H9 (cell line): ENCODE results near the gene MERTK. TPM values are rescaled to one million over a fixed set of nuclear protein-coding genes. Genes with fewer than 3 reads are reported as not detected.
A peak's percentile ranks its signal among the peaks of the same experiment; 100 is the strongest.

Experiments used
- DNase-seq: peaks from one replicate; pipeline ENCODE4 v3.0.0-alpha.2; 2017
- H2AFZ ChIP-seq: one replicate; pipeline ENCODE4 v1.6.1; 2013; ENCODE audit warnings: mild to moderate bottlenecking, low read length, control low read depth, moderate library complexity
- H2AK5ac ChIP-seq: 2 replicates; pipeline ENCODE4 v1.6.1; 2013; ENCODE audit warnings: low read length, control low read depth, mixed read lengths; ENCODE audit not compliant: insufficient read length
- H2BK120ac ChIP-seq: one replicate; pipeline ENCODE4 v1.6.1; 2013; ENCODE audit warnings: low read depth, mild to moderate bottlenecking, low read length, control low read depth, inconsistent platforms; ENCODE audit not compliant: poor library complexity, severe bottlenecking
- H2BK12ac ChIP-seq: 2 replicates; pipeline ENCODE4 v1.6.1; 2013; ENCODE audit warnings: low read length, control low read depth, mixed read lengths, low read depth; ENCODE audit not compliant: insufficient read length
- H2BK15ac ChIP-seq: 2 replicates; pipeline ENCODE4 v1.6.1; 2013; ENCODE audit warnings: low read depth, low read length, control low read depth
- H2BK20ac ChIP-seq: one replicate; pipeline ENCODE4 v1.6.1; 2013; ENCODE audit warnings: low read depth, mild to moderate bottlenecking, low read length, control low read depth, inconsistent platforms; ENCODE audit not compliant: poor library complexity, severe bottlenecking
- H2BK5ac ChIP-seq: 2 replicates; pipeline ENCODE4 v1.6.1; 2013; ENCODE audit warnings: low read length, control low read depth, mixed read lengths; ENCODE audit not compliant: insufficient read length
- H3K14ac ChIP-seq: 2 replicates; pipeline ENCODE4 v1.6.1; 2013; ENCODE audit warnings: low read length, control low read depth; ENCODE audit not compliant: insufficient read depth
- H3K18ac ChIP-seq: 2 replicates; pipeline ENCODE4 v1.6.1; 2013; ENCODE audit warnings: low read depth, mild to moderate bottlenecking, mixed read lengths, low read length, control low read depth; ENCODE audit not compliant: insufficient read length
- H3K23ac ChIP-seq: 2 replicates; pipeline ENCODE4 v1.6.1; 2013; ENCODE audit warnings: low read length, control low read depth, mixed read lengths, low read depth; ENCODE audit not compliant: insufficient read length
- H3K23me2 ChIP-seq: 2 replicates; pipeline ENCODE4 v1.6.1; 2013; ENCODE audit warnings: low read depth, mild to moderate bottlenecking, mixed read lengths, low read length, control low read depth; ENCODE audit not compliant: insufficient read length, poor library complexity, severe bottlenecking
- H3K27ac ChIP-seq: 2 replicates; pipeline ENCODE4 v1.5.1; 2013; ENCODE audit warnings: low read length, control low read depth, mixed read lengths, low read depth; ENCODE audit not compliant: insufficient read length
- H3K27me3 ChIP-seq: 2 replicates; pipeline ENCODE4 v1.6.1; 2013; ENCODE audit warnings: low read length, control low read depth, inconsistent platforms; ENCODE audit not compliant: insufficient read depth
- H3K4ac ChIP-seq: 2 replicates; pipeline ENCODE4 v1.6.1; 2013; ENCODE audit warnings: low read depth, mild to moderate bottlenecking, control low read depth, inconsistent platforms, low read length, moderate library complexity
- H3K4me1 ChIP-seq: 2 replicates; pipeline ENCODE4 v1.6.1; 2013; ENCODE audit warnings: low read length, control low read depth, inconsistent platforms; ENCODE audit not compliant: insufficient read depth
- H3K4me2 ChIP-seq: 2 replicates; pipeline ENCODE4 v1.6.1; 2013; ENCODE audit warnings: low read length, control low read depth, mixed read lengths; ENCODE audit not compliant: insufficient read length, insufficient read depth
- H3K56ac ChIP-seq: 2 replicates; pipeline ENCODE4 v1.6.1; 2013; ENCODE audit warnings: low read depth, mild to moderate bottlenecking, mixed read lengths, low read length, control low read depth; ENCODE audit not compliant: insufficient read length
- H3K79me1 ChIP-seq: 2 replicates; pipeline ENCODE4 v1.6.1; 2013; ENCODE audit warnings: low read depth, mild to moderate bottlenecking, moderate library complexity, low read length, control low read depth, inconsistent platforms; ENCODE audit not compliant: insufficient read depth, poor library complexity, severe bottlenecking
- H3K79me2 ChIP-seq: 2 replicates; pipeline ENCODE4 v1.6.1; 2013; ENCODE audit warnings: low read length, control low read depth, inconsistent platforms; ENCODE audit not compliant: insufficient read depth
- H3K9ac ChIP-seq: 2 replicates; pipeline ENCODE4 v1.6.1; 2013; ENCODE audit warnings: low read length, control low read depth, mixed read lengths; ENCODE audit not compliant: insufficient read length; ENCODE audit errors: extremely low read depth
- H3K9me3 ChIP-seq: one replicate; pipeline ENCODE4 v1.6.1; 2013; ENCODE audit warnings: low read depth, low read length, inconsistent platforms; ENCODE audit not compliant: control insufficient read depth
- H3T11ph ChIP-seq: one replicate; pipeline ENCODE4 v1.6.1; 2013; ENCODE audit warnings: mild to moderate bottlenecking, low read length, control low read depth, inconsistent platforms
- H4K20me1 ChIP-seq: one replicate; pipeline ENCODE4 v1.6.1; 2013; ENCODE audit not compliant: control insufficient read depth, insufficient read length, insufficient read depth
- H4K5ac ChIP-seq: 2 replicates; pipeline ENCODE4 v1.6.1; 2013; ENCODE audit warnings: low read depth, mild to moderate bottlenecking, mixed read lengths, low read length, control low read depth; ENCODE audit not compliant: insufficient read length
- H4K8ac ChIP-seq: replicated peaks from 2 replicates; pipeline ENCODE4 v1.6.1; 2013; ENCODE audit warnings: low read length, control low read depth, mixed read lengths, low read depth; ENCODE audit not compliant: insufficient read length
- H4K91ac ChIP-seq: 2 replicates; pipeline ENCODE4 v1.6.1; 2013; ENCODE audit warnings: low read depth, mild to moderate bottlenecking, moderate library complexity, mixed read lengths, low read length, control low read depth; ENCODE audit not compliant: insufficient read length
- H3K27ac Mint-ChIP-seq, 3 experiments: 2 replicates in 2 of 3; 3 replicates in 1 of 3; pipeline ENCODE4 v1.8.0; 2020 to 2021; ENCODE audit warnings: mixed read lengths in 3 of 3, mild to moderate bottlenecking in 1 of 3, moderate library complexity in 1 of 3
- H3K27me3 Mint-ChIP-seq: 2 replicates; pipeline ENCODE4 v1.8.0; 2021; ENCODE audit warnings: low read depth, mild to moderate bottlenecking, moderate library complexity, mixed read lengths
- H3K36me3 Mint-ChIP-seq, 3 experiments: 2 replicates in 2 of 3; 3 replicates in 1 of 3; pipeline ENCODE4 v1.8.0; 2020 to 2021; ENCODE audit warnings: low read depth in 3 of 3, mixed read lengths in 3 of 3; ENCODE audit not compliant: insufficient read depth in 1 of 3
- H3K4me1 Mint-ChIP-seq, 2 experiments: 2 replicates each; pipeline ENCODE4 v1.8.0; 2020; ENCODE audit warnings: mixed read lengths in 2 of 2
- H3K4me3 Mint-ChIP-seq, 2 experiments: 2 replicates in 1 of 2; 3 replicates in 1 of 2; pipeline ENCODE4 v1.8.0; 2020 to 2021; ENCODE audit warnings: mild to moderate bottlenecking in 2 of 2, mixed read lengths in 2 of 2, moderate library complexity in 1 of 2
- H3K9me3 Mint-ChIP-seq, 2 experiments: 2 replicates in 1 of 2; 3 replicates in 1 of 2; pipeline ENCODE4 v1.8.0; 2020; ENCODE audit warnings: mild to moderate bottlenecking in 2 of 2, mixed read lengths in 2 of 2, moderate library complexity in 1 of 2
- WGBS: extraction: QIAGEN DNeasy Blood & Tissue Kit; methylation state at CpG from one replicate; pipeline ENCODE4 v1.1.7; 2013; ENCODE audit warnings: missing lambda C conversion rate, low lambda C conversion rate, mixed read lengths; ENCODE audit not compliant: insufficient read length; ENCODE audit errors: extremely low coverage; 5-methylcytosine and 5-hydroxymethylcytosine counted together
- total RNA-seq: library from RNA; stranded (reverse); gene quantifications from 2 replicates; pipeline ENCODE4 v1.2.1, GENCODE V29; 2021
- TF ChIP-seq, protein P1 (sequence below): fragments of 200-600 bp; sonication (generic); conservative IDR thresholded peaks from 3 replicates; pipeline ENCODE4 v1.8.0; 2021; ENCODE audit warnings: antibody characterized with exemption, mild to moderate bottlenecking

The MERTK gene
- total RNA-seq, 1 experiment from 2014 or later = 4.8 TPM

DNA sequence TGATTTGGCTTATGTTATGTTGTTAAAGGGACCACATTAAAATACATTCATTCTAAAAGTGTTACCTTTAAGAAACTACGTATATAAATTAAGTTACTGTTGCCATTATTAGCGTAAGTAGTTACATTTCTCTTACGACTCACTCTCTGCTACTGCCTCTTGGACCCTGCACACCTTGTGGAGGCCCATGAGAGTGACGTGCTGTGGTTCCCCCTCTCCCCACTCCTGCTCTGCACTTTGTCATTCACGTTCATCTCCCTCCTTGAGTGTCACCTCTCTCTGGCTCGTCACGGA, 830 bp upstream of the MERTK start:
- Histone ChIP-seq H3K18ac (no peak overlapping the region), H3K79me2 (no peaks in the 10 kb centered on the region), H2BK15ac (no peak overlapping the region), H4K8ac (no peak overlapping the region), H3K9ac (no peak overlapping the region), H3K56ac (no peak overlapping the region), H2BK20ac (no peak overlapping the region), H2BK120ac (no peak overlapping the region), H3K14ac (no peak overlapping the region), H3T11ph (no peak overlapping the region), H2BK12ac (no peak overlapping the region), H3K79me1 (no peaks in the 10 kb centered on the region), H3K4ac (no peak overlapping the region), H2AFZ (no peak overlapping the region), H3K23me2 (peaks cover 6% of the 10 kb centered on the region), H3K9me3 (no peaks in the 10 kb centered on the region), H3K4me2 (peak overlapping the region; percentile 79), H3K23ac (no peak overlapping the region), H3K4me1 (no peaks in the 10 kb centered on the region), H4K91ac (no peak overlapping the region), H3K27ac (no peak overlapping the region), H3K27me3 (peaks cover 4% of the 10 kb centered on the region; the same call in 1 of the 2 replicates), H2BK5ac (no peak overlapping the region), H2AK5ac (no peak overlapping the region), H4K5ac (no peak overlapping the region), H4K20me1 (no peaks in the 10 kb centered on the region)
- TF ChIP-seq, protein P1, sequence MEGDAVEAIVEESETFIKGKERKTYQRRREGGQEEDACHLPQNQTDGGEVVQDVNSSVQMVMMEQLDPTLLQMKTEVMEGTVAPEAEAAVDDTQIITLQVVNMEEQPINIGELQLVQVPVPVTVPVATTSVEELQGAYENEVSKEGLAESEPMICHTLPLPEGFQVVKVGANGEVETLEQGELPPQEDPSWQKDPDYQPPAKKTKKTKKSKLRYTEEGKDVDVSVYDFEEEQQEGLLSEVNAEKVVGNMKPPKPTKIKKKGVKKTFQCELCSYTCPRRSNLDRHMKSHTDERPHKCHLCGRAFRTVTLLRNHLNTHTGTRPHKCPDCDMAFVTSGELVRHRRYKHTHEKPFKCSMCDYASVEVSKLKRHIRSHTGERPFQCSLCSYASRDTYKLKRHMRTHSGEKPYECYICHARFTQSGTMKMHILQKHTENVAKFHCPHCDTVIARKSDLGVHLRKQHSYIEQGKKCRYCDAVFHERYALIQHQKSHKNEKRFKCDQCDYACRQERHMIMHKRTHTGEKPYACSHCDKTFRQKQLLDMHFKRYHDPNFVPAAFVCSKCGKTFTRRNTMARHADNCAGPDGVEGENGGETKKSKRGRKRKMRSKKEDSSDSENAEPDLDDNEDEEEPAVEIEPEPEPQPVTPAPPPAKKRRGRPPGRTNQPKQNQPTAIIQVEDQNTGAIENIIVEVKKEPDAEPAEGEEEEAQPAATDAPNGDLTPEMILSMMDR = no peak
- peak overlapping the region in 1 of 3 experiments; percentile 21; a peak in 2 of 7 replicates for H3K27ac Mint-ChIP-seq
- peaks cover 20 to 23% of the 10 kb centered on the region in 2 experiments for H3K4me1 Mint-ChIP-seq
- H3K9me3 Mint-ChIP-seq = no peaks in the 10 kb centered on the region
- peak overlapping the region; percentile 89 to 92 for H3K4me3 Mint-ChIP-seq
- DNase-seq = no peak
- no CpG with 5 or more reads among the region's 7 CpGs for WGBS
- peaks cover 48% of the 10 kb centered on the region for H3K27me3 Mint-ChIP-seq
- no peaks in the 10 kb centered on the region; a peak in 1 of 7 replicates for H3K36me3 Mint-ChIP-seq
